SU-DHL-6 (cell line): ENCODE data around the gene GNRHR.

Experiments used
- H2AFZ ChIP-seq: fragments of 200-600 bp; sonication (generic); 2 replicates; pipeline ENCODE4 v1.6.1; 2014; ENCODE audit warnings: low read depth, mild to moderate bottlenecking, moderate library complexity, mixed read lengths, antibody characterized with exemption, low read length; ENCODE audit not compliant: severe bottlenecking
- H3F3A ChIP-seq: fragments of 200-600 bp; shearing (Covaris generic); 2 replicates; pipeline ENCODE4 v1.6.0; 2016; ENCODE audit warnings: antibody characterized with exemption, mild to moderate bottlenecking; ENCODE audit not compliant: insufficient read depth
- H3K27ac ChIP-seq: fragments of 200-600 bp; sonication (generic); 2 replicates; pipeline ENCODE4 v1.5.1; 2016; ENCODE audit warnings: low read depth, mild to moderate bottlenecking, low read length, moderate library complexity, mixed read lengths
- H3K27me3 ChIP-seq: fragments of 200-600 bp; sonication (generic), shearing (Covaris generic); 2 replicates; pipeline ENCODE4 v1.6.0; 2014; ENCODE audit warnings: mild to moderate bottlenecking, low read length
- H3K36me3 ChIP-seq: fragments of 200-600 bp; sonication (generic); 2 replicates; pipeline ENCODE4 v1.6.1; 2014; ENCODE audit warnings: mild to moderate bottlenecking, low read length, mixed read lengths
- H3K4me2 ChIP-seq: fragments of 300-600, 200-600 bp; shearing (Covaris generic), sonication (generic); 2 replicates; pipeline ENCODE4 v1.6.0; 2014; ENCODE audit warnings: low read length, low read depth, mild to moderate bottlenecking; ENCODE audit not compliant: poor library complexity, severe bottlenecking
- H3K4me3 ChIP-seq: fragments of 200-600 bp; sonication (generic); 2 replicates; pipeline ENCODE4 v1.5.1; 2014; ENCODE audit warnings: antibody characterized with exemption, low read length, mild to moderate bottlenecking, mixed read lengths; ENCODE audit not compliant: insufficient read depth, poor library complexity, severe bottlenecking
- H3K79me2 ChIP-seq: fragments of 200-600 bp; sonication (generic); 2 replicates; pipeline ENCODE4 v1.6.1; 2014; ENCODE audit warnings: mild to moderate bottlenecking, low read length, moderate library complexity; ENCODE audit not compliant: insufficient read depth
- H3K9ac ChIP-seq: fragments of 200-600 bp; sonication (generic); 2 replicates; pipeline ENCODE4 v1.7.0; 2014; ENCODE audit warnings: mild to moderate bottlenecking, low read length
- H3K9me2 ChIP-seq: fragments of 200-600 bp; sonication (generic); replicated peaks from 2 replicates; pipeline ENCODE4 v1.6.1; 2014; ENCODE audit warnings: low read length; ENCODE audit not compliant: insufficient read depth
- H3K9me3 ChIP-seq: fragments of 200-600 bp; sonication (generic); 2 replicates; pipeline ENCODE4 v1.6.1; 2014; ENCODE audit warnings: low read length, mixed read lengths; ENCODE audit not compliant: insufficient read depth
- H4K20me1 ChIP-seq: fragments of 200-600 bp; sonication (generic); 2 replicates; pipeline ENCODE4 v1.6.1; 2014; ENCODE audit warnings: low read depth, mild to moderate bottlenecking, antibody characterized with exemption, low read length, moderate library complexity, mixed read lengths
- EZH2phosphoT487 ChIP-seq: fragments of 200-600 bp; sonication (generic), shearing (Covaris generic); conservative IDR thresholded peaks from 2 replicates; pipeline ENCODE4 v1.6.1; 2018; ENCODE audit warnings: mild to moderate bottlenecking, antibody characterized with exemption, low read length, moderate library complexity, mixed read lengths
- TF ChIP-seq, protein P1 (sequence below): fragments of 200-600 bp; sonication (generic); IDR thresholded peaks from one replicate; pipeline ENCODE4 v1.5.1; 2017; ENCODE audit warnings: antibody characterized with exemption, mild to moderate bottlenecking, low read length, moderate library complexity; ENCODE audit not compliant: insufficient read depth, poor library complexity, severe bottlenecking

Gene GNRHR

DNA sequence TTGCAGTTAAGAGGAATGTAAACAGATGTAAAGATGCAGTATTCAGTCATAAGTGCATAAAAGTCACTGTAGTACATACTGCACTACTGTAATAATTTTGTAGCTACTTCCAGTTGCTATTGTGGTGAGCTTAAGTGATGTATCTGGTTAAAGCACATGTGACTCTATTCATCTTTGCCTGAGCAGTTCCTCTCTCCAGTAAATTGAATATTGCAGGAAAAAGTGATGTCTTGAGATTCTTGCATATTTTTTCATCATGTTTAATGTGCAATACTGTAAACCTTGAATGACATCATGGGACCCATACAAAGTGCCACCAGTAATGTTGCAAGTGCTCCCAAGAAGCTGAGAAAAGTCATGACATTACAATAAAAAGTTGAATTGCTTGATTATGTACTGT lies 62.9 kb downstream of the GNRHR start:
- Histone ChIP-seq H3F3A (0 out of 2 replicates have a peak, but pooled peaks cover 3% of the 10 kb centered on the region), H3K27ac (no peak overlapping the region), H3K4me2 (no peak overlapping the region), H3K9me3 (no peaks in the 10 kb centered on the region), H4K20me1 (no peaks in the 10 kb centered on the region), H3K4me3 (no peak overlapping the region), H3K36me3 (0 out of 2 replicates have a peak, but pooled peaks cover 2% of the 10 kb centered on the region), H3K9ac (no peak overlapping the region), H3K27me3 (no peaks in the 10 kb centered on the region), H3K9me2 (no peaks in the 10 kb centered on the region), H2AFZ (no peak overlapping the region), H3K79me2 (peaks cover 15% of the 10 kb centered on the region; the same call in 1 of the 2 replicates)
- TF ChIP-seq EZH2phosphoT487: no peak
- TF ChIP-seq, protein P1, sequence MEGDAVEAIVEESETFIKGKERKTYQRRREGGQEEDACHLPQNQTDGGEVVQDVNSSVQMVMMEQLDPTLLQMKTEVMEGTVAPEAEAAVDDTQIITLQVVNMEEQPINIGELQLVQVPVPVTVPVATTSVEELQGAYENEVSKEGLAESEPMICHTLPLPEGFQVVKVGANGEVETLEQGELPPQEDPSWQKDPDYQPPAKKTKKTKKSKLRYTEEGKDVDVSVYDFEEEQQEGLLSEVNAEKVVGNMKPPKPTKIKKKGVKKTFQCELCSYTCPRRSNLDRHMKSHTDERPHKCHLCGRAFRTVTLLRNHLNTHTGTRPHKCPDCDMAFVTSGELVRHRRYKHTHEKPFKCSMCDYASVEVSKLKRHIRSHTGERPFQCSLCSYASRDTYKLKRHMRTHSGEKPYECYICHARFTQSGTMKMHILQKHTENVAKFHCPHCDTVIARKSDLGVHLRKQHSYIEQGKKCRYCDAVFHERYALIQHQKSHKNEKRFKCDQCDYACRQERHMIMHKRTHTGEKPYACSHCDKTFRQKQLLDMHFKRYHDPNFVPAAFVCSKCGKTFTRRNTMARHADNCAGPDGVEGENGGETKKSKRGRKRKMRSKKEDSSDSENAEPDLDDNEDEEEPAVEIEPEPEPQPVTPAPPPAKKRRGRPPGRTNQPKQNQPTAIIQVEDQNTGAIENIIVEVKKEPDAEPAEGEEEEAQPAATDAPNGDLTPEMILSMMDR: no peak
